HG03442 (cell line): ENCODE data around the gene DNAH3.

ENCODE experiments used
- ATAC-seq: cut with Tn5 transposase; IDR thresholded peaks from one replicate; pipeline ENCODE4 v1.9.1; 2021; ENCODE audit warnings: mild to moderate bottlenecking, moderate library complexity; ENCODE audit not compliant: unreplicated experiment

The DNAH3 gene

GRCh38 chr16:20887207-20887606 lies 263.4 kb downstream of the DNAH3 start:
- ATAC-seq = no peak

- no peak for ATAC-seq
Observed at GRCh38 chr16:20886320-20886719, 264.3 kb downstream of the DNAH3 start.

- no peak for ATAC-seq
Observed at GRCh38 chr16:20884240-20884556, 266.4 kb downstream of the DNAH3 start.

GRCh38 chr16:20883554-20884239 lies 266.9 kb downstream of the DNAH3 start:
- ATAC-seq = no peak
